HepG2 (cell line): ENCODE measurements around the gene PEPD. TPM values are rescaled to one million over a fixed set of nuclear protein-coding genes. Genes with fewer than 3 reads are reported as not detected.

ENCODE experiments used
- ARNT2 ChIP-seq: sonication (generic); formaldehyde crosslinking; IDR thresholded peaks from 2 replicates; pipeline ENCODE4 v1.8.0; 2022; ENCODE audit warnings: mild to moderate bottlenecking, low read depth, missing genetic modification reagents, moderate library complexity
- FOXA1 ChIP-seq, 2 experiments: fragments of 450-650 bp in 1 of 2; sonication (generic) in 1 of 2; formaldehyde crosslinking in 1 of 2; IDR thresholded peaks; 2 replicates each; pipeline versions ENCODE4 v1.4.0 to v1.6.1; 2016 to 2020; ENCODE audit warnings: missing genetic modification reagents in 1 of 2
- HNF4A ChIP-seq: sonication (generic); formaldehyde crosslinking; IDR thresholded peaks from 2 replicates; pipeline ENCODE4 v1.4.0; 2020; ENCODE audit warnings: missing genetic modification reagents
- MED1 ChIP-seq: sonication (generic); formaldehyde crosslinking; IDR thresholded peaks from 2 replicates; pipeline ENCODE4 v1.4.0; 2020; ENCODE audit warnings: missing genetic modification reagents
- NR2F6 ChIP-seq, 2 experiments: IDR thresholded peaks; 2 replicates each; pipeline ENCODE4 v1.6.1; 2016; ENCODE audit warnings: antibody characterized with exemption in 1 of 2, mild to moderate bottlenecking in 1 of 2
- REL ChIP-seq: sonication (generic); formaldehyde crosslinking; conservative IDR thresholded peaks from 2 replicates; pipeline ENCODE4 v1.8.0; 2022; ENCODE audit warnings: mild to moderate bottlenecking, missing genetic modification reagents, moderate library complexity
- RXRB ChIP-seq: IDR thresholded peaks from 2 replicates; pipeline ENCODE4 v1.6.1; 2016; ENCODE audit warnings: borderline replicate concordance, missing genetic modification reagents, missing compliant biosample characterization
- TSC22D2 ChIP-seq: sonication (generic); formaldehyde crosslinking; IDR thresholded peaks from 2 replicates; pipeline ENCODE4 v1.5.1; 2020; ENCODE audit warnings: missing genetic modification reagents, mild to moderate bottlenecking, borderline replicate concordance
- YY1 ChIP-seq: IDR thresholded peaks from 2 replicates; pipeline ENCODE4 v1.6.1; 2011; ENCODE audit warnings: low read length, low read depth, moderate library complexity, mild to moderate bottlenecking; ENCODE audit not compliant: insufficient read depth, insufficient replicate concordance
- ZNF556 ChIP-seq: sonication (generic); formaldehyde crosslinking; IDR thresholded peaks from 2 replicates; pipeline ENCODE4 v1.4.0; 2020; ENCODE audit warnings: mild to moderate bottlenecking, missing genetic modification reagents, borderline replicate concordance
- ZNF792 ChIP-seq: IDR thresholded peaks from 2 replicates; pipeline ENCODE4 v1.6.1; 2016
- polyA plus RNA-seq, 8 experiments: library from polyadenylated mRNA; depleted of rRNA in 3 of 8; stranded (reverse) in 7 of 8; unstranded in 1 of 8; fragments of >200 nt; fragmentation: Illumina TruSeq in 4 of 8; extraction: Trizol in 4 of 8; gene quantifications; 2 replicates each; pipeline versions ENCODE4 v1.2.1 to v1.2.3, GENCODE V29; 2011 to 2016; ENCODE audit warnings: low read depth in 4 of 8, missing spikeins in 1 of 8, mixed read lengths in 1 of 8; ENCODE audit not compliant: insufficient read depth in 1 of 8
- total RNA-seq, 5 experiments: library from RNA; depleted of rRNA; stranded (reverse); fragments of >200 nt; fragmentation: Illumina TruSeq; extraction: Trizol; gene quantifications; 2 replicates each; pipeline ENCODE4 v1.2.3, GENCODE V29; 2016; ENCODE audit warnings: low read depth in 1 of 5
- TF ChIP-seq, protein P1 (sequence below): sonication (generic); formaldehyde crosslinking; IDR thresholded peaks from one replicate; pipeline ENCODE4 v1.5.1; 2020; ENCODE audit warnings: mild to moderate bottlenecking, missing genetic modification reagents; ENCODE audit errors: not compliant biosample characterization
- TF ChIP-seq, protein P2 (sequence below): sonication (generic); formaldehyde crosslinking; IDR thresholded peaks from 2 replicates; pipeline ENCODE4 v1.4.0; 2020; ENCODE audit warnings: mild to moderate bottlenecking, missing genetic modification reagents
- TF ChIP-seq, protein P3 (sequence below): sonication (generic); IDR thresholded peaks from 2 replicates; pipeline ENCODE4 v1.6.1; 2016; ENCODE audit warnings: low read depth, borderline replicate concordance
- TF ChIP-seq, protein P4 (sequence below): sonication (generic); formaldehyde crosslinking; IDR thresholded peaks from 2 replicates; pipeline ENCODE4 v1.4.0; 2020; ENCODE audit warnings: mild to moderate bottlenecking, missing genetic modification reagents, borderline replicate concordance

The PEPD gene
- total and polyA plus RNA-seq, 2 of the 13 experiments (the other 11 are each of a cell fraction or from before 2014, with no cell fraction given): 60.7 to 75.1 TPM

DNA sequence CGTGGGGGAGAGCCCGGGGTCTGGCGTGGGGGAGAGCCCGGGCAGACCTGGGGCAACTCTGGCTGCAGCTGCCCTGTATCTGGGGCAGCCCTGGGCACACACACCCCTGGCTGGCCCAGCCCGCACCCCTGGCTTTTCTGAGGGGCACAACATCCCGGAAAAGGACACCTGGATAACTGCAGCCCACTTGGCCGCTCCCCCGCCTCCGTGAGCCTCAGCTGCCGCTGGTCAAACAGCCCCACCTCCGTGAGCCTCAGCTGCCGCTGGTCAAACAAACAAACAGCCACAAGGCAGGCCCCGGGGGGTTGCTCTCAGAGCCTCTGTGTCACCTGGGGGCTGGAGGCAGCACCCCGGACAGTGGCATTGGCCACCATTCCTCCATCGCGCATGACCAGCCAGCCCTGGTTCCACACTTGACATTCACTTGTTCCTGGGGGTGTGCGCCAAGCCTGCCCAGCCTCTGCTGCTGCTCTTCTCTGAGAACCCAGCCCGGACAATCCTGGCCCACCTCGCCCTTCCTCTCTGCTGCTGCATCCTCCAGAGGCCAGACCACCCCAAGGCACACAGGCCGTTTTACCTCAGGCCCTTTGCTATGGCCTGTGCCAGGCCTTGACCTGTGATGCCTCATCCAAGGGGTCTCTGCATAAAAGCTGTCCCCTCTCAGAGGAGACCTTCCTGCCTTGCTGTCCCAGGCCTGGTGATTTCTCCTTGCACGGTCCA is 128.1 kb downstream of the PEPD start (continued):
- TF ChIP-seq, protein P1, sequence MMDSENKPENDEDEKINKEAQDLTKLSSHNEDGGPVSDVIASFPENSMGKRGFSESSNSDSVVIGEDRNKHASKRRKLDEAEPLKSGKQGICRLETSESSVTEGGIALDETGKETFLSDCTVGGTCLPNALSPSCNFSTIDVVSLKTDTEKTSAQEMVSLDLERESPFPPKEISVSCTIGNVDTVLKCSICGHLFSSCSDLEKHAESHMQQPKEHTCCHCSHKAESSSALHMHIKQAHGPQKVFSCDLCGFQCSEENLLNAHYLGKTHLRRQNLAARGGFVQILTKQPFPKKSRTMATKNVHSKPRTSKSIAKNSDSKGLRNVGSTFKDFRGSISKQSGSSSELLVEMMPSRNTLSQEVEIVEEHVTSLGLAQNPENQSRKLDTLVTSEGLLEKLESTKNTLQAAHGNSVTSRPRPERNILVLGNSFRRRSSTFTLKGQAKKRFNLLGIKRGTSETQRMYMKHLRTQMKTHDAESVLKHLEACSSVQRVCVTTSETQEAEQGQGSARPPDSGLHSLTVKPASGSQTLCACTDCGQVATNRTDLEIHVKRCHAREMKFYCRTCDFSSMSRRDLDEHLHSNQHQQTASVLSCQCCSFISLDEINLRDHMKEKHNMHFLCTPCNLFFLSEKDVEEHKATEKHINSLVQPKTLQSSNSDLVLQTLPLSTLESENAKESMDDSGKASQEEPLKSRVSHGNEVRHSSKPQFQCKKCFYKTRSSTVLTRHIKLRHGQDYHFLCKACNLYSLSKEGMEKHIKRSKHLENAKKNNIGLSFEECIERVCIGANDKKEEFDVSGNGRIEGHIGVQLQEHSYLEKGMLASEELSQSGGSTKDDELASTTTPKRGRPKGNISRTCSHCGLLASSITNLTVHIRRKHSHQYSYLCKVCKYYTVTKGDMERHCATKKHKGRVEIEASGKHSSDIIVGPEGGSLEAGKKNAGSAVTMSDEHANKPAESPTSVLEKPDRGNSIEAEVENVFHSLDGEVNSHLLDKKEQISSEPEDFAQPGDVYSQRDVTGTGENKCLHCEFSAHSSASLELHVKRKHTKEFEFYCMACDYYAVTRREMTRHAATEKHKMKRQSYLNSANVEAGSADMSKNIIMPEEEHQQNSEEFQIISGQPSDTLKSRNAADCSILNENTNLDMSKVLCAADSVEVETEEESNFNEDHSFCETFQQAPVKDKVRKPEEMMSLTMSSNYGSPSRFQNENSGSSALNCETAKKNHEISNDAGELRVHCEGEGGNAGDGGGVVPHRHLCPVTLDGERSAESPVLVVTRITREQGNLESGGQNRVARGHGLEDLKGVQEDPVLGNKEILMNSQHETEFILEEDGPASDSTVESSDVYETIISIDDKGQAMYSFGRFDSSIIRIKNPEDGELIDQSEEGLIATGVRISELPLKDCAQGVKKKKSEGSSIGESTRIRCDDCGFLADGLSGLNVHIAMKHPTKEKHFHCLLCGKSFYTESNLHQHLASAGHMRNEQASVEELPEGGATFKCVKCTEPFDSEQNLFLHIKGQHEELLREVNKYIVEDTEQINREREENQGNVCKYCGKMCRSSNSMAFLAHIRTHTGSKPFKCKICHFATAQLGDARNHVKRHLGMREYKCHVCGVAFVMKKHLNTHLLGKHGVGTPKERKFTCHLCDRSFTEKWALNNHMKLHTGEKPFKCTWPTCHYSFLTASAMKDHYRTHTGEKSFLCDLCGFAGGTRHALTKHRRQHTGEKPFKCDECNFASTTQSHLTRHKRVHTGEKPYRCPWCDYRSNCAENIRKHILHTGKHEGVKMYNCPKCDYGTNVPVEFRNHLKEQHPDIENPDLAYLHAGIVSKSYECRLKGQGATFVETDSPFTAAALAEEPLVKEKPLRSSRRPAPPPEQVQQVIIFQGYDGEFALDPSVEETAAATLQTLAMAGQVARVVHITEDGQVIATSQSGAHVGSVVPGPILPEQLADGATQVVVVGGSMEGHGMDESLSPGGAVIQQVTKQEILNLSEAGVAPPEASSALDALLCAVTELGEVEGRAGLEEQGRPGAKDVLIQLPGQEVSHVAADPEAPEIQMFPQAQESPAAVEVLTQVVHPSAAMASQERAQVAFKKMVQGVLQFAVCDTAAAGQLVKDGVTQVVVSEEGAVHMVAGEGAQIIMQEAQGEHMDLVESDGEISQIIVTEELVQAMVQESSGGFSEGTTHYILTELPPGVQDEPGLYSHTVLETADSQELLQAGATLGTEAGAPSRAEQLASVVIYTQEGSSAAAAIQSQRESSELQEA (CRISPR knock-in tag): peak; percentile 17
- TF ChIP-seq FOXA1 (IDR thresholded peaks at IDR 0.05) (no peak), FOXA1 (CRISPR knock-in tag; IDR thresholded peaks at IDR 0.05) (peak; percentile 56), MED1 (peak; percentile 52; the same call in 1 of the 2 replicates), TSC22D2 (CRISPR knock-in tag) (no peak), ARNT2 (no peak), HNF4A (CRISPR knock-in tag) (peak; percentile 14; the same call in 1 of the 2 replicates), REL (CRISPR knock-in tag) (0 out of 2 replicates have a peak, but pooled peaks have one; percentile 4), YY1 (peak; percentile 31), NR2F6 (IDR thresholded peaks at IDR 0.05) (no peak), NR2F6 (CRISPR knock-in tag; IDR thresholded peaks at IDR 0.05) (peak; percentile 15; the same call in 1 of the 2 replicates), ZNF556 (CRISPR knock-in tag) (no peak), RXRB (CRISPR knock-in tag) (0 out of 2 replicates have a peak, but pooled peaks have one; percentile 41), ZNF792 (0 out of 2 replicates have a peak, but pooled peaks have one; percentile 35)
- TF ChIP-seq, protein P2, sequence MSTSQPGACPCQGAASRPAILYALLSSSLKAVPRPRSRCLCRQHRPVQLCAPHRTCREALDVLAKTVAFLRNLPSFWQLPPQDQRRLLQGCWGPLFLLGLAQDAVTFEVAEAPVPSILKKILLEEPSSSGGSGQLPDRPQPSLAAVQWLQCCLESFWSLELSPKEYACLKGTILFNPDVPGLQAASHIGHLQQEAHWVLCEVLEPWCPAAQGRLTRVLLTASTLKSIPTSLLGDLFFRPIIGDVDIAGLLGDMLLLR (CRISPR knock-in tag): no peak
- TF ChIP-seq, protein P3, sequence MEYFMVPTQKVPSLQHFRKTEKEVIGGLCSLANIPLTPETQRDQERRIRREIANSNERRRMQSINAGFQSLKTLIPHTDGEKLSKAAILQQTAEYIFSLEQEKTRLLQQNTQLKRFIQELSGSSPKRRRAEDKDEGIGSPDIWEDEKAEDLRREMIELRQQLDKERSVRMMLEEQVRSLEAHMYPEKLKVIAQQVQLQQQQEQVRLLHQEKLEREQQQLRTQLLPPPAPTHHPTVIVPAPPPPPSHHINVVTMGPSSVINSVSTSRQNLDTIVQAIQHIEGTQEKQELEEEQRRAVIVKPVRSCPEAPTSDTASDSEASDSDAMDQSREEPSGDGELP: peak; percentile 96
- TF ChIP-seq, protein P4, sequence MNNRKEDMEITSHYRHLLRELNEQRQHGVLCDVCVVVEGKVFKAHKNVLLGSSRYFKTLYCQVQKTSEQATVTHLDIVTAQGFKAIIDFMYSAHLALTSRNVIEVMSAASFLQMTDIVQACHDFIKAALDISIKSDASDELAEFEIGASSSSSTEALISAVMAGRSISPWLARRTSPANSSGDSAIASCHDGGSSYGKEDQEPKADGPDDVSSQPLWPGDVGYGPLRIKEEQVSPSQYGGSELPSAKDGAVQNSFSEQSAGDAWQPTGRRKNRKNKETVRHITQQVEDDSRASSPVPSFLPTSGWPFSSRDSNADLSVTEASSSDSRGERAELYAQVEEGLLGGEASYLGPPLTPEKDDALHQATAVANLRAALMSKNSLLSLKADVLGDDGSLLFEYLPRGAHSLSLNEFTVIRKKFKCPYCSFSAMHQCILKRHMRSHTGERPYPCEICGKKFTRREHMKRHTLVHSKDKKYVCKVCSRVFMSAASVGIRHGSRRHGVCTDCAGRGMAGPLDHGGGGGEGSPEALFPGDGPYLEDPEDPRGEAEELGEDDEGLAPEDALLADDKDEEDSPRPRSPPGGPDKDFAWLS: no peak
